ENCODE measurements around the gene METTL15. TPM values are rescaled to one million over a fixed set of nuclear protein-coding genes. Genes with fewer than 3 reads are reported as not detected.
"Not testable (repeated sequence)": the region's sequence is repeated elsewhere in the genome, so short reads cannot be mapped to it uniquely, and the experiment has no call there.

Gene METTL15
- polyA plus RNA-seq, 3 donors = 16.3 to 19.1 (median 19.0) TPM

DNA sequence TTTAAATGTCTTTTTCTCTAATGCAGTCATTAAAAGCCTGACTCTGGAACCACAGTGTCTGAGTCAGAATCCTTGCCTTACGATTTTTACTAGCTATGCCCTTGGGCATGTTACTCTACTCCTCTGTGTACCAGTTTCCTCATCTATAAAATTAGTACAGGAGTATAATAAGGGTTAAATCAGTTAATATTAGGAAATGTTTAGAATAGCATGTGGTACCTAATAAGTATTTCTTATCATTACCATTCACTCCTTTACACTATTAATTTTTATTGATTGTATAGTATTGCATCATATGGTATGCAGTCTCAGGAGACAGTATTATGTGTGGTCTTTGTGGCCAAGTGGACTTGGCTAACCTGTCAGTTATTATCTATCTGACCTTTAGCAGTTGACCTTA is 68.2 kb downstream of the METTL15 start:
- DNase-seq (ENCODE audit: low read depth in 3 of 3, low spot score in 2 of 3) = no peak

DNA sequence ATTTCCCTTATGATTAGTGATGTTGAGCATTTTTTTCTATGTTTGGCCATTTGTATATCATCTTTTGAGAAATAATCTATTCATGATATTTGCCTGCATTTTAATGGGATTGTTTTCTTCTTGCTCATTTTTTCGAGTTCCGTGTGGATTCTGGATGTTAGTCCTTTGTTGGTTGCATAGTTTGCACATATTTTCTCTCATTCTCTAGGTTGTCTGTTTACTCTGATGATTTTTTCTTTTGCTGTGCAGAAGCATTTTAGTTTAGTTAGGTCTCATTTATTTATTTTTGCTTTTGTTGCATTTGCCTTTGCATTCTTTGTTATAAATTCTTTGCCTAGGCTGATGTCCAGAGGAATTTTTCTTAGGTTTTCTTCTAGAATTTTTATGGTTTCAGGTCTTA is 87.3 kb downstream of the METTL15 start:
- DNase-seq (ENCODE audit: low read depth in 3 of 3, low spot score in 2 of 3) = no peak

DNA sequence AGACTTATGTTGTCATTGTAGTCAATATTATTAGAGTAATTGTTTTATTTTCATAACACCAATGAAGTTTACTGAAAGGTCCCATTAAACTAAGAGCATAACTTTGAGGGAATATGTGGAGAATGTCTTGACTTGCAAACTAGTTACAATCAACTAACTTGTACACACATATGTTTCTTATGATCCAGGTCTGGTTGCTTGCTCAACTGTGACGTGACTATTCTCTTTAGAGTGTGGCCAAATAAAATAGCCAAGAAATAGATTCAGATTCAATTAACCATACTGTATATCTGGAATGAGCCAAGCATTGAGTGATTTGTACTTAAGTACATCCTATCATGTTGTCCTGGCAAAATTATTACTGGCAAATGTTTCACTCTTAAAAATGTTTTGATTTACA is 101.7 kb downstream of the METTL15 start:
- DNase-seq (ENCODE audit: low read depth in 3 of 3, low spot score in 2 of 3) = no peak

DNA sequence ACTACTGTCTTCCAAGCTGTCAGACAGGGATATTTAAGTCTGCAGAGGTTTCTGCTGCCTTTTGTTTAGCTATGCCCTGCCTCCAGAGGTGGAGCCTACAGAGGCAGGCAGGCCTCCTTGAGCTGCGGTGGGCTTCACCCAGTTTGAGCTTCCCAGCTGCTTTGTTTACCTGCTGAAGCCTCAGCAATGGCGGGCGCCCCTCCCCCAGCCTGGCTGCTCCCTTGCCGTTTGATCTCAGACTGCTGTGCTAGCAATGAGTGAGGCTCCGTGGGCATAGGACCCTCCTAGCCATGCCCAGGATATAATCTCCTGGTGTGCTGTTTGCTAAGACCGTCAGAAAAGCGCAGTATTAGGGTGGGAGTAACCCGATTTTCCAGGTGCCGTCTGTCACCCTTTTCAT is 113.9 kb downstream of the METTL15 start:
- not testable (repeated sequence) for DNase-seq (ENCODE audit: low read depth in 3 of 3, low spot score in 2 of 3)

- DNase-seq (ENCODE audit: low read depth in 3 of 3, low spot score in 2 of 3) = no peak
Measured at GRCh38 chr11:28223577-28223976, 115.4 kb downstream of the METTL15 start.

DNA sequence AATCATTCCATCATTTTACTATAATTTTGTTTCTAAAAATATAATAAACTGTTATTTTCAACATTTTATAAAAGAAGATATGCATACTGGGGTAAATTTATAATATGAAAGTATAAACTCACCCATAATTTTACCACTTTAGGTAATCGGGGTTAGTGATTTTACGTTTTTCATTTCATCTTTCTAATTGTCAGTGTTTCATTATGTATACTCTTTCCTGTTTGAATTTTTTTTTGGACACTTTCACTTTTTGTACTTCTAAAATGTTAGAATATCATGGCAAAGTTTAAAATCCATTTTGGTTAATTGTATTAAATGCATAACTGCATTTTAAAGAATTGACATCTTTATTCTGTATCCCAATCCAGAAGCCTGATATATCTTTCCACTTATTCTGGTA is 115.8 kb downstream of the METTL15 start:
- no peak for DNase-seq (ENCODE audit: low read depth in 3 of 3, low spot score in 2 of 3)

DNA sequence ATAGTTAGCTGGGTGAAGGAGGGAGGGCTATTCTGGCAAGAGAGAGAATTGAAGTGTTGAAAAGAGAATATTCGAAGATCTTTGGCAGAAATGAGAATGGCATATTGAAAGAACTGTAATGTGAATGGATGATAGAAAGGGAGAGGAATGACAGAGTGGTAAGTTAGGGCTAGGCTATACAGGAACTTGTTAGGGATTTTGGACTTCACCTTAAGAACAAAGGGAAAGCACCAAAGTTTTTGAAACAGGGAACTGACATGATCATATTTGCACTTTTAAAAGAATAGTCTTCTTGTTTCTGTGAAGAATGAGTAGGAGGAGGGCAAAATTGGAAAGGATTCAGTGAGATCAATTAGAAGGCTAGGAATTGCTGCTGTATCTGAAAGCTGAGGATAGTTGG is 119.3 kb downstream of the METTL15 start:
- DNase-seq (ENCODE audit: low read depth in 3 of 3, low spot score in 2 of 3) = no peak

DNA sequence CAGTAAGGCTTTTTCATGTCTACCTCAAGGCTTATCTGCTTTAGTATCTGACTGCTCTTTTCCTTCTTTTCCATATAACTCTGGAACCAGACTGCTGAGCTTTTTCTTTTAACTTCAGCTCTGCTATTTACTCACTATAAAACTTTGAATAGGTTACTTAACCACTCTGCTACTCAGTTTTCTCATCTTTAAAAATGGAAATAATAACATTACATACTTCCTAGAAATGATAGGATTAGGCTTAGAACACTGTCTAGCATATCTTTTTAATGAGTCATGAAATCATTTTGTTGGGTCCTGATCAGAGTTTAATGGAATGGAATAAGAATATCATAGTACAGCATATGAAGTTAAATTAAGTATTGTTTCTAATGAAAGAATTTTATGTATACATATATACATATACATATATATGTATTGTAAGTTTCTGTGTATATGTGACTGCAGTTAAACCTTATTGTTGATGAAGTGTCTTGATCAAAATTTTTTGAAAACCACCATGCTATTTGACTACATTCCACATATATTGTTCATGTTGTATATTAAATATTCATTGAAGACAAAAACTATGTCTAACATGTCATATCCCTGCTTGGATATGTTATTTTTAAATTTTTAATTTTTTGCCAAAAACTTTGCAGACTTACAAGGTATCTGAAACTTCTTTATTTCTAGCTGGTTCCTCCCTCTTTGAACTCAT is 120.2 kb downstream of the METTL15 start:
- no peak for DNase-seq (ENCODE audit: low read depth in 3 of 3, low spot score in 2 of 3)

DNA sequence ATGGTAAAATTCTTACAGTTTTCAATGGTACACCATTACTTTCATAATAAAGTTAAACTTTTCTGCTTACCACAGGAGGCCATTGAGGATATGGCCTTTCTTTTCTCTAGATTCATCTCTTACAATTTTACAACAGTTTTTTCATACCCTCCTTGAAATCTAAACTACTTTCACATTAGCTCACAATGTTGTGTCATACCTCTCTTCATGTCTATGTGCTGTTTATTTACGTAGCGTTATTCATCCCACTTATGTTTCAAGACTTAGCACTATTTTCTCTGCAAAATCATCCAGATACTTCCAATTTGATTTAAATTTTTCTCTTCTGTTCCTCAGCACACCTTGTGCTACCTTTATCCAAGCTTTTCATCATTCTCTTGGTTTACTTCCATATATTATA is 123.3 kb downstream of the METTL15 start:
- DNase-seq (ENCODE audit: low read depth in 3 of 3, low spot score in 2 of 3) = no peak

DNA sequence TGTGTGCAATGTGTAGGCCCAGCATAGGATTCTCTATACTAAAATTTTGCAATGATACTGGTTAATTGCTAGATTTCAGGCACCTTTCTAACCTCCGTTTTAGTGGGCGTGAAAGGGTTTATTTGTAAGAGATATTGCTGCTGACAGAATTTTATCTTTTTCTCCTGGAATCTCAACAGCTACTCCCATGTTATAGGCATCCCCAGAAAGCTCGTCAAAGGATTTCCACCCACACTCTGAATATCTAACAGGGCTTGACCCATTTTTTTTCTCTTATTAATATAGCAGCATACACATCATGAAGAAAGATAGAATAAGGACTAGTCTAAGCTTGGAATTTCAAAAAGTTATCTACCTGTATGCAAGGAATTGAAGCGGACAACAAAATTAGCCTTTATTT is 124.5 kb downstream of the METTL15 start:
- no peak for DNase-seq (ENCODE audit: low read depth in 3 of 3, low spot score in 2 of 3)

- DNase-seq (ENCODE audit: low read depth in 3 of 3, low spot score in 2 of 3) = no peak
Measured at GRCh38 chr11:28241760-28242159, 133.6 kb downstream of the METTL15 start.

- no peak for DNase-seq (ENCODE audit: low read depth in 3 of 3, low spot score in 2 of 3)
Measured at GRCh38 chr11:28242596-28242995, 134.4 kb downstream of the METTL15 start.

GRCh38 chr11:28243061-28243460 is 134.9 kb downstream of the METTL15 start:
- DNase-seq (ENCODE audit: low read depth in 3 of 3, low spot score in 2 of 3) = no peak

GRCh38 chr11:28243581-28243980 is 135.4 kb downstream of the METTL15 start:
- DNase-seq (ENCODE audit: low read depth in 3 of 3, low spot score in 2 of 3) = no peak

DNA sequence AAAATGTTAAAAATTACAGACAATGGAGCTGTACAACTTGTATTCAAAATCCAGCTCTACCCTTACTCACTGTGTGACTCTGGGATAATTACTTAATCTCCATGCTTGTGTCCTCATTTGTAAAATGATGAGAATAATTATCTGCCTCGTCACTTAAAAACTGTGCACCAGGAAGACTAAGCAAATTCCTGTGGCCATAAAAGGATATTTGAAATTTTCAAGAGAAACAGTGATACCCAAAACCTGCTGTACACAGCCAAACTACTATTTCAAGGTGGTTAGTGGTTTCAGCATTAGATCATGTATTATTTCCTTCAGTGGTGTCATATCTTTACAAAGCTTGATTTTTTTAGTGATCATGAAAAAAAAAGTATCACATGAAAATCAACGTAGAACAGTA is 136.9 kb downstream of the METTL15 start:
- DNase-seq (ENCODE audit: low read depth in 3 of 3, low spot score in 2 of 3) = no peak

GRCh38 chr11:28250192-28250591 is 142.0 kb downstream of the METTL15 start:
- DNase-seq (ENCODE audit: low read depth in 3 of 3, low spot score in 2 of 3) = no peak

- no peak for DNase-seq (ENCODE audit: low read depth in 3 of 3, low spot score in 2 of 3)
Measured at GRCh38 chr11:28251257-28251656, 143.1 kb downstream of the METTL15 start.

DNA sequence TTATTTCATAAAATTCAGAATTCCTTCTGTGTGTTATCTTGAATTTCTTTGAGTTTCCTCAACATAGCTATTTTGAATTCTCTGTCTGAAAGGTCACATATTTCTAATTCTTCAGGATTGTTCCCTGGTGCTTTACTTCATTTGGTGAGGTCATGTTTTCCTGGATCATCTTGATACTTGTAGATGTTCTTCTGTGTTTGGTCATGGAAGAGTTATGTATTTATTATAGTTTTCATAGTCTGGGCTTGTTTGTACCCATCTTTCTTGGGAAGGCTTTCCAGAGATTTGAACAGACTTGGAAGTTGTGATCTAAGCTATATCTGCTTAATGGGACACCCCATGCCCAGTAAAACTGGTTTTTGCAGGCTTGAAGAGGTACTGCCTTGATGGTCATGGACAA is 149.6 kb downstream of the METTL15 start:
- no peak for DNase-seq (ENCODE audit: low read depth in 3 of 3, low spot score in 2 of 3)

DNA sequence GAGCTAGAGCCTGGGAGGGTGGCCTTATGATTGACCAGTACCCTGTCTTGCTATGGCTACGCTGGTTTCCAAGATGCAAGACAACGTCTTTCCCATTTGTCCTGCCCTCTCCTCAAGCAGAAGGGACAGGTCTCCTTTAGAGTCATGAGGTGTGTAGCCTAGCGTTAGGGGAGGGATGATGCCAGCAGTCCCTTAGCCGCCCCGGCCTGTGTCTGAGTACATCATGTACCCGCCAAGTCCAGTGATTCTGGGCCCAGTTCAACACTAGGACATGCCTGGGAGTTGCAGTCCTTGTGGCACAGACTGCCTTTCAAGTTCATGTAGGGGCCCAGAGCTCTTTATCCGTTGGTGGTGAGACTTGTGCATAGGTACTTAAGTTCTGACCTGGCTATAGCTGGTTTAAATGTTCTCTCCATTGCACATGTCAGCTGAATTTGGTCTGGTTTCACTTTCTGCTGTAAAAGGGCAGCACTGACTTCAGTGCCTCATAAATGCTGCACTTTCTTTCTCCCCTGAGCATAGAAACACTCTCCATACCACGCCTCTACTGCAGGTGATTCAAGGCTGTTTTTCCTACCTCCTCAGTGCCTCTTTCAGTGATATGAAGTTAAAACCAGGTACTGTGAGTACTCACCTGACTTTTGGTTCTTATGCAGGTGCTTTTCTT is 151.1 kb downstream of the METTL15 start:
- no peak for DNase-seq (ENCODE audit: low read depth in 3 of 3, low spot score in 2 of 3)

DNA sequence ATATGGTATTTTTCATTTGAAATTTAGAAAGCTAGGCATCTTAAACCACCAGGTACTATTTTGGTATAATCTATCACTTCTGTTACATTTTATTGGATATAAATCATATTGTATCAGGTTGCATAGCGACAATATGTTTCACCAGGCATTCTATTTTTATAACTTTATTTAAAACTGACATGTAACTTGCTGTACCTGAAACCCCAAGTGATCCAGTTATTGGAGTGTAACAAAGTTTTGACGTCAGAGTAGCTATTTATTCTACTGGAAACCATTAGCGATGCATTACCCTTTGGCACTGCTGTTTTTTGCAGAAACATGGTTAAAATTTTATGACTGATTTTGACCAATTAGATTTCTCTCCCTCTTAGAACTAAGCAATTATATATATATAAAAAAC is 160.7 kb downstream of the METTL15 start:
- DNase-seq (ENCODE audit: low read depth in 3 of 3, low spot score in 2 of 3) = no peak

DNA sequence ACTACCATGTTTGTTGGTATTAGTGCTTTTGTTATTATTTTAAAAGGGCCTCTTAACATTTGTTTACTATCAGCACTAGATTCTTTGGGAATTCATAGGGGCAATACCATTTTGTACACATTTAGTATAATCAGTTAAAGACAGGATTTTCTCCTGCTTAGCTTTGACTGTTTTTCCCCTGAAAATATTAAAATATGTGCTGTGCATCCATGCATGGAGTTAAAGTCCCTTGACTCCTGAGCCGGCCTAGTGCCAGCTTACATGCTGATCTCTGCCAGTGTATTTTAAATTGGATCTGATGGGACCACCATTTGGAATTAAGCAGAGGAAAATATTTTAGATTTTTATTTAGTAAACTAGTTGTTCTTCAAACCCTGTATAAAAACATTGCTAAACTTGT is 161.4 kb downstream of the METTL15 start:
- DNase-seq (ENCODE audit: low read depth in 3 of 3, low spot score in 2 of 3) = no peak

DNA sequence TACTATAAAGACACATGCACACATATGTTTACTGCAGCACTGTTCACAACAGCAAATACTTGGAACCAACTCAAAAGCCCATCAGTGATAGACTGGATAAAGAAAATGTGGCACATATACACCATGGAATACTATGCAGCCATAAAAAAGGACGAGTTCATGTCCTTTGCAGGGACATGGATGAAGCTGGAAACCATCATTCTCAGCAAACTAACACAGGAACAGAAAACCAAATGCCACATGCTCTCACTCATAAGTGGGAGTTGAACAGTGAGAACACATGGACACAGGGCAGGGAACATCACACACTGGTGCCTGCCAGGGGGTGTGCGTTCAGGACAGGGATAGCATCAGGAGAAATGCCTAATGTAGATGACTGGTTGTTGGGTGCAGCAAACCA is 164.1 kb downstream of the METTL15 start:
- DNase-seq (ENCODE audit: low read depth in 3 of 3, low spot score in 2 of 3) = not testable (repeated sequence)

GRCh38 chr11:28274216-28274615 is 166.0 kb downstream of the METTL15 start:
- DNase-seq (ENCODE audit: low read depth in 3 of 3, low spot score in 2 of 3) = no peak
